Upper lobe of left lung (tissue), 4 donors: ENCODE measurements around the gene RAB11FIP4.

Source experiments
- CTCF ChIP-seq, 6 experiments: fragments of 450-650 bp in 4 of 6; fragments of 200-600 bp in 2 of 6; sonication (generic) in 2 of 6; IDR thresholded peaks; one replicate each; pipeline ENCODE4 v1.5.1; 2016 to 2019; ENCODE audit warnings: antibody characterized with exemption in 6 of 6
- EP300 ChIP-seq, 4 donors: sonication (generic); formaldehyde crosslinking; IDR thresholded peaks; one replicate each; pipeline ENCODE4 v1.5.1; 2017; ENCODE audit warnings: antibody characterized with exemption in 4 of 4, control low read depth in 2 of 4
- POLR2A ChIP-seq, 4 donors: fragments of 450-650 bp; IDR thresholded peaks; one replicate each; pipeline ENCODE4 v1.5.1; 2016 to 2017; ENCODE audit warnings: antibody characterized with exemption in 4 of 4, mild to moderate bottlenecking in 2 of 4

- no peak for TF ChIP-seq POLR2A (IDR thresholded peaks at IDR 0.05)
- no peak for TF ChIP-seq CTCF (IDR thresholded peaks at IDR 0.05)
- TF ChIP-seq EP300 (IDR thresholded peaks at IDR 0.05) = no peak
Observed at GRCh38 chr17:31499771-31500554, 108.5 kb downstream of the RAB11FIP4 start.
